Measurements from ENCODE around the gene OS9. TPM values are rescaled to one million over a fixed set of nuclear protein-coding genes. Genes with fewer than 3 reads are reported as not detected.

The OS9 gene
- total RNA-seq, 1 experiment from 2014 or later = 72.6 TPM

DNA sequence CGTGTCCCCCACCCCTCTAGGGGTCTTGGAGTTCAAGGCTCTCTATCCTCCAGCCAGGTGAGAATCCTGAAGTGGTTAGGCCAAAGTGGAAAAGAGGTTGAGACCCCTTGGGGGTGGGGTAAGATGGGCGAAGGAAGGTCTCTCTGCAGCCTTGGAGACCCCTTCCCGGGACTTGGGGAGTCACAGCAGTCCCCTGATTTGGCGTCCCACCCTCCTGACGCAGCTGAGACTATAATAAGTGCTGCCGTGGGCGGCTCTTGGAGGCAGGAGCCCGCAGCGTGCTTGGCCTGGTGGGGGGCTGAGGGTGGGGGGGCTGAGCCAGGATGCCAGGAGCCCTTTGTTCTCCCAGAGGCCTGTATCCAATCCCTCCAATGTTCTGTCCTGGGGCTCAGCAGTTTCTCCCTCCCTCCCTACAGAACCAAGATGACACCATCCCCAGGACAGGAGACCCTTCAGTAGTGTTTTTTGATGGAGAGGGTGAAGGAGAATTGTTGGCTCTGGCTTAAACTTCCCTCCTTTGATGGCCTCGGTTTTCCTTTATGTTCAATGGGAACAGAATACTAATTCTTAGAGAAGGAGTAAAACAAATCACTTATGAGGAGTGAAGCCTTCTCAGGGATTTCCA is 46.1 kb downstream of the OS9 start:
- peaks cover 40% of the 10 kb centered on the region for H3K4me1 ChIP-seq (ENCODE audit: low read length)
- H3K9me3 ChIP-seq (ENCODE audit: low read length) = no peaks in the 10 kb centered on the region
- H3K27ac ChIP-seq (ENCODE audit: low read length) = no peak overlapping the region
- no peak for DNase-seq
- peak overlapping the region; percentile 72 for H3K4me2 ChIP-seq (ENCODE audit: low read depth, low read length, poor library complexity, severe bottlenecking)
- no peaks in the 10 kb centered on the region for H4K20me1 ChIP-seq (ENCODE audit: insufficient read depth, low read depth, low read length)
- H3K36me3 ChIP-seq (ENCODE audit: insufficient read depth, low read length) = no peaks in the 10 kb centered on the region
- H3K4me3 ChIP-seq (ENCODE audit: low read length) = peak overlapping the region; percentile 83; the same call in 1 of the 2 replicates
- H3K9ac ChIP-seq (ENCODE audit: low read length) = peak overlapping the region; percentile 82
- no peaks in the 10 kb centered on the region for H3K9me2 ChIP-seq (replicated peaks; ENCODE audit: insufficient read depth, low read length)
- H2AFZ ChIP-seq (ENCODE audit: low read length) = no peak overlapping the region
- peaks cover 30% of the 10 kb centered on the region for H3K79me2 ChIP-seq (ENCODE audit: low read length)
- no peaks in the 10 kb centered on the region for H3K27me3 ChIP-seq (ENCODE audit: low read length)

GRCh38 chr12:57740656-57741412 is 46.9 kb downstream of the OS9 start:
- Histone ChIP-seq H3K9me2 (replicated peaks; ENCODE audit: insufficient read depth, low read length) (no peaks in the 10 kb centered on the region), H3K27ac (ENCODE audit: low read length) (no peak overlapping the region), H3K4me2 (ENCODE audit: low read depth, low read length, poor library complexity, severe bottlenecking) (peak overlapping the region; percentile 72), H3K79me2 (ENCODE audit: low read length) (peaks cover 30% of the 10 kb centered on the region), H3K9ac (ENCODE audit: low read length) (peak overlapping the region; percentile 82), H3K4me3 (ENCODE audit: low read length) (peak overlapping the region; percentile 83), H4K20me1 (ENCODE audit: insufficient read depth, low read depth, low read length) (no peaks in the 10 kb centered on the region), H3K27me3 (ENCODE audit: low read length) (no peaks in the 10 kb centered on the region), H3K36me3 (ENCODE audit: insufficient read depth, low read length) (no peaks in the 10 kb centered on the region), H3K4me1 (ENCODE audit: low read length) (peaks cover 44% of the 10 kb centered on the region), H3K9me3 (ENCODE audit: low read length) (no peaks in the 10 kb centered on the region), H2AFZ (ENCODE audit: low read length) (no peak overlapping the region)
- peak; percentile 88 for DNase-seq

DNA sequence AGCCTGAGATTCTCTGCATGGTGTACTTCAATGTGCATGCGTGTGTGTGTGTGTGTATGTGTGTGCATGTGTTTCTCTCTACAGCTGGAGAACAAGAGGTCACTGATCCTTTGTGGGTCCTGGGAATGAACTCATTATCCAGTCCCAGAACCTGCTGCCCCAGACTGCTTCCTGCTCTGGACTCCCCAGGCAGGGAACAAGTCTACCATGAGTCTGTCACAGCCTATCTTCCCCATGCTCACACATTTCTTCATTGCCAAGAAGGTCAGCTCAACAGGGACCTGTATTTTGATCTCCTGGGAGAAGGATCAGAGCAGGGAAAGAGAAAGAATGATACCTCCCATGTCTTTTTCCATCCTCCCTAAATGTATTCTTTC is 47.5 kb downstream of the OS9 start:
- H4K20me1 ChIP-seq (ENCODE audit: insufficient read depth, low read depth, low read length) = no peaks in the 10 kb centered on the region

GRCh38 chr12:57741844-57742738 is 48.2 kb downstream of the OS9 start:
- no peaks in the 10 kb centered on the region for H3K27me3 ChIP-seq (ENCODE audit: low read length)
- no peaks in the 10 kb centered on the region for H3K9me2 ChIP-seq (replicated peaks; ENCODE audit: insufficient read depth, low read length)
- peak; percentile 90 for DNase-seq
- peaks cover 2% of the 10 kb centered on the region; the same call in 1 of the 2 replicates for H3K36me3 ChIP-seq (ENCODE audit: insufficient read depth, low read length)
- H3K27ac ChIP-seq (ENCODE audit: low read length) = peak overlapping the region; percentile 43; the same call in 1 of the 2 replicates
- peak overlapping the region; percentile 82 for H3K9ac ChIP-seq (ENCODE audit: low read length)
- peaks cover 44% of the 10 kb centered on the region for H3K4me1 ChIP-seq (ENCODE audit: low read length)
- H3K9me3 ChIP-seq (ENCODE audit: low read length) = no peaks in the 10 kb centered on the region
- H3K4me2 ChIP-seq (ENCODE audit: low read depth, low read length, poor library complexity, severe bottlenecking) = peak overlapping the region; percentile 72
- H4K20me1 ChIP-seq (ENCODE audit: insufficient read depth, low read depth, low read length) = no peaks in the 10 kb centered on the region
- H3K79me2 ChIP-seq (ENCODE audit: low read length) = peaks cover 30% of the 10 kb centered on the region
- peak overlapping the region; percentile 78; the same call in 1 of the 2 replicates for H2AFZ ChIP-seq (ENCODE audit: low read length)
- peak overlapping the region; percentile 83 for H3K4me3 ChIP-seq (ENCODE audit: low read length)

More for the DNA sequence above, 47.5 kb downstream of the OS9 start:
- no peak for DNase-seq
- Histone ChIP-seq H2AFZ (ENCODE audit: low read length) (no peak overlapping the region), H3K27me3 (ENCODE audit: low read length) (no peaks in the 10 kb centered on the region), H3K4me3 (ENCODE audit: low read length) (peak overlapping the region; percentile 83), H3K4me2 (ENCODE audit: low read depth, low read length, poor library complexity, severe bottlenecking) (peak overlapping the region; percentile 72), H3K27ac (ENCODE audit: low read length) (peak overlapping the region; percentile 24; the same call in 1 of the 2 replicates), H3K9ac (ENCODE audit: low read length) (peak overlapping the region; percentile 82), H3K4me1 (ENCODE audit: low read length) (peaks cover 44% of the 10 kb centered on the region), H3K9me2 (replicated peaks; ENCODE audit: insufficient read depth, low read length) (no peaks in the 10 kb centered on the region), H3K36me3 (ENCODE audit: insufficient read depth, low read length) (no peaks in the 10 kb centered on the region), H3K79me2 (ENCODE audit: low read length) (peaks cover 30% of the 10 kb centered on the region), H3K9me3 (ENCODE audit: low read length) (no peaks in the 10 kb centered on the region)

DNA sequence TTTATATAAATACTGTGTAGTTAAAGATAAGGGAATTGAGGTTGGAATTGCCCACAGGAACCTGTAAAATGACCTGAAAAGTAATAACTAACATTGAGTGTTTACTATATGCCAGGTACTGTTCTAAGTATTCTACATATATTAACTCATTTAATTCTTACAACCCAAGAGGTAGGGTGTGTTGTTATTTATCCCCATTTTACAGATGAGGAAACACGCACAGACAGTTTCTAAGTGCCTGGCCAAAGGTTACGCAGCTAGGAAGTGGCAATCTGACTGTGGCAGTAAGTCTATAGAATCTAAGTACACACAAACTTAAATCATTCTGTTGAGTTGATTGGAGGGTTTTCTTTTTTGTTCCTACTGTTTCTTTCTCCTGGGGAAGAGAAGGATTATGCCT is 49.8 kb downstream of the OS9 start:
- no peaks in the 10 kb centered on the region for H3K9me2 ChIP-seq (replicated peaks; ENCODE audit: insufficient read depth, low read length)
- H4K20me1 ChIP-seq (ENCODE audit: insufficient read depth, low read depth, low read length) = no peaks in the 10 kb centered on the region
- no peaks in the 10 kb centered on the region for H3K9me3 ChIP-seq (ENCODE audit: low read length)
- H3K4me1 ChIP-seq (ENCODE audit: low read length) = peaks cover 44% of the 10 kb centered on the region
- H3K79me2 ChIP-seq (ENCODE audit: low read length) = peaks cover 30% of the 10 kb centered on the region
- no peak for DNase-seq
- peaks cover 12% of the 10 kb centered on the region for H3K36me3 ChIP-seq (ENCODE audit: insufficient read depth, low read length)
- H2AFZ ChIP-seq (ENCODE audit: low read length) = no peak overlapping the region; the same call in 1 of the 2 replicates
- H3K9ac ChIP-seq (ENCODE audit: low read length) = peak overlapping the region; percentile 62
- H3K4me2 ChIP-seq (ENCODE audit: low read depth, low read length, poor library complexity, severe bottlenecking) = peak overlapping the region; percentile 64
- no peaks in the 10 kb centered on the region for H3K27me3 ChIP-seq (ENCODE audit: low read length)
- H3K4me3 ChIP-seq (ENCODE audit: low read length) = peak overlapping the region; percentile 67
- peak overlapping the region; percentile 31; the same call in 1 of the 2 replicates for H3K27ac ChIP-seq (ENCODE audit: low read length)

GRCh38 chr12:57744194-57744776 is 50.4 kb downstream of the OS9 start:
- peak; percentile 80 for DNase-seq
- Histone ChIP-seq H3K27ac (ENCODE audit: low read length) (peak overlapping the region; percentile 31; the same call in 1 of the 2 replicates), H4K20me1 (ENCODE audit: insufficient read depth, low read depth, low read length) (no peaks in the 10 kb centered on the region), H3K4me3 (ENCODE audit: low read length) (peak overlapping the region; percentile 67), H3K9me3 (ENCODE audit: low read length) (no peaks in the 10 kb centered on the region), H3K4me1 (ENCODE audit: low read length) (peaks cover 44% of the 10 kb centered on the region), H3K9ac (ENCODE audit: low read length) (peak overlapping the region; percentile 62), H3K9me2 (replicated peaks; ENCODE audit: insufficient read depth, low read length) (no peaks in the 10 kb centered on the region), H3K79me2 (ENCODE audit: low read length) (peaks cover 25% of the 10 kb centered on the region), H3K4me2 (ENCODE audit: low read depth, low read length, poor library complexity, severe bottlenecking) (peak overlapping the region; percentile 64), H3K36me3 (ENCODE audit: insufficient read depth, low read length) (peaks cover 17% of the 10 kb centered on the region), H2AFZ (ENCODE audit: low read length) (no peak overlapping the region; the same call in none of the 2 replicates), H3K27me3 (ENCODE audit: low read length) (no peaks in the 10 kb centered on the region)

- H3K79me2 ChIP-seq (ENCODE audit: low read length) = peaks cover 19% of the 10 kb centered on the region
These were observed 51.0 kb downstream of the OS9 start, which contains the start of gene TSPAN31 for GRCh38 chr12:57744777-57745484. TSPAN31 (plus strand) TSS chr12:57745039; CDS start chr12:57745155, 116 bp downstream.

More at GRCh38 chr12:57744777-57745484, 51.0 kb downstream of the OS9 start, which contains the start of gene TSPAN31:
- Histone ChIP-seq H3K9me2 (replicated peaks; ENCODE audit: insufficient read depth, low read length) (no peaks in the 10 kb centered on the region), H3K9ac (ENCODE audit: low read length) (peak within 1 kb of the TSS; percentile 75), H3K36me3 (ENCODE audit: insufficient read depth, low read length) (peaks cover 21% of the 10 kb centered on the region), H3K4me3 (ENCODE audit: low read length) (peak within 1 kb of the TSS; percentile 67), H2AFZ (ENCODE audit: low read length) (no peak within 1 kb of the TSS; the same call in none of the 2 replicates), H3K4me2 (ENCODE audit: low read depth, low read length, poor library complexity, severe bottlenecking) (peak within 1 kb of the TSS; percentile 67), H3K4me1 (ENCODE audit: low read length) (peaks cover 41% of the 10 kb centered on the region), H3K9me3 (ENCODE audit: low read length) (no peaks in the 10 kb centered on the region), H3K27me3 (ENCODE audit: low read length) (no peaks in the 10 kb centered on the region), H3K27ac (ENCODE audit: low read length) (peak within 1 kb of the TSS; percentile 51), H4K20me1 (ENCODE audit: insufficient read depth, low read depth, low read length) (no peaks in the 10 kb centered on the region)
- DNase-seq = peak; percentile 96
